A204.1 (cell line): ENCODE measurements around the gene AGA.

Experiments used
- FAIRE-seq: peaks from 2 replicates; lab custom pipeline; 2012; peaks lifted over from hg19 to GRCh38; lab: Jason Lieb, UNC

The AGA gene

GRCh38 chr4:177385576-177386277, 56.5 kb downstream of the AGA start:
- no peak for FAIRE-seq

- no peak for FAIRE-seq
Measured at GRCh38 chr4:177384856-177385397, 57.3 kb downstream of the AGA start.

- FAIRE-seq, result no peak
Measured at GRCh38 chr4:177381762-177382310, 60.4 kb downstream of the AGA start.
